Mucosa of rectum (tissue), 2 donors: Measurements from ENCODE around the gene BBX.
"Not testable (repeated sequence)": the region's sequence is repeated elsewhere in the genome, so short reads cannot be mapped to it uniquely, and the experiment has no call there.

Experiments
- H3K27ac ChIP-seq, 2 donors: one replicate each; pipeline ENCODE4 v1.7.0; 2013; ENCODE audit warnings: inconsistent platforms in 2 of 2, low read depth in 2 of 2, low read length in 2 of 2
- H3K27me3 ChIP-seq, 2 donors: one replicate each; pipeline ENCODE4 v1.7.0; 2013; ENCODE audit warnings: low read length in 2 of 2; ENCODE audit not compliant: control insufficient read depth in 2 of 2, insufficient read depth in 2 of 2
- H3K36me3 ChIP-seq, 2 donors: one replicate each; pipeline ENCODE4 v1.7.0; 2013; ENCODE audit warnings: low read length in 2 of 2; ENCODE audit not compliant: control insufficient read depth in 2 of 2, insufficient read depth in 2 of 2
- H3K4me1 ChIP-seq, 2 donors: one replicate each; pipeline ENCODE4 v1.7.0; 2013; ENCODE audit warnings: low read length in 2 of 2, mild to moderate bottlenecking in 1 of 2; ENCODE audit not compliant: control insufficient read depth in 2 of 2, insufficient read depth in 2 of 2
- H3K4me3 ChIP-seq, 2 donors: one replicate each; pipeline ENCODE4 v1.7.0; 2013; ENCODE audit warnings: low read length in 2 of 2
- H3K9ac ChIP-seq, 2 donors: one replicate each; pipeline ENCODE4 v1.7.0; 2013; ENCODE audit warnings: low read length in 2 of 2, low read depth in 1 of 2, mild to moderate bottlenecking in 1 of 2
- H3K9me3 ChIP-seq, 2 donors: one replicate each; pipeline ENCODE4 v1.7.0; 2013; ENCODE audit warnings: low read length in 2 of 2; ENCODE audit not compliant: control insufficient read depth in 2 of 2
- donor health status: healthy.
- donor health status: Normal muscosa, but diverticular disease.

Gene BBX

GRCh38 chr3:107835001-107835400 is 312.2 kb downstream of the BBX start:
- not testable (repeated sequence) for H3K27me3 ChIP-seq, H3K4me1 ChIP-seq, H3K27ac ChIP-seq, H3K36me3 ChIP-seq, H3K9me3 ChIP-seq, H3K4me3 ChIP-seq, H3K9ac ChIP-seq

DNA sequence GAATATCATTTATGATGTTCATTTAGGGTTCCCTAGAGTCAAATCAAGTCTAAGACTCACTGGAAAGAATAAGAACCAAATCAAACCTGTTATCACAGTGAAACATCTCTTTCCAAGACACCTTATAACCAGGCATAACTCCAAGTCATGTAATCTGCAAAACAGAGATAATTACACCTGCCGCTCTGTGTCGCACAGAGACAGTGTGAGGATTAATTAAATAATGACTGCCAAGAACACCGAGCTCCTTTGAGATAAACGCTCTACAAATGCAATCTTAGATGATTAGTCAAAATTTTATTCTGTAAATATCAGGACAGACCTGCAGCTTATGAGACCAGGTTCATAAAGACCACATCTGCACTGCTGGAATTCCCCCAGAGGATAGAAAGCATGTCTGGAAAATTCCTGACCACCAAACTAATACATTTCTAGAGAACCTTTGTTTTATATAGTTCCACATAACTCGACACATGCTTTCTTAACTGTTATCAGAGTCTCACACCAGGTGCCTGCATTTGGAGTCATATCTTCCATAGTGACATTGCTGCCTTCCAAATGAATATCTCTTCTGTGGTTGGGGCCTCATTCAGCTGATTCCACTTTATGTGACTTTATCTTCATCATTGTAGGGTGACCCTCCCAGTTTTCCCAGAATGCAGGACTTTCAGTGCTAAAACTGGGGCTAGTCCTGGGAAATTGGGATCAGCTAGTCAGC is 315.3 kb downstream of the BBX start:
- Histone ChIP-seq H3K9me3 (no peaks in the 10 kb centered on the region), H3K27me3 (no peaks in the 10 kb centered on the region), H3K36me3 (no peaks in the 10 kb centered on the region), H3K9ac (no peak overlapping the region), H3K4me1 (no peaks in the 10 kb centered on the region), H3K27ac (no peak overlapping the region), H3K4me3 (no peak overlapping the region)

- no peak overlapping the region for H3K9ac ChIP-seq
- no peaks in the 10 kb centered on the region for H3K4me1 ChIP-seq
- H3K36me3 ChIP-seq = no peaks in the 10 kb centered on the region
- H3K4me3 ChIP-seq = no peak overlapping the region
- H3K27ac ChIP-seq = no peak overlapping the region
- no peaks in the 10 kb centered on the region for H3K27me3 ChIP-seq
- H3K9me3 ChIP-seq = no peaks in the 10 kb centered on the region
Measured at GRCh38 chr3:107841831-107842230, 319.1 kb downstream of the BBX start.

DNA sequence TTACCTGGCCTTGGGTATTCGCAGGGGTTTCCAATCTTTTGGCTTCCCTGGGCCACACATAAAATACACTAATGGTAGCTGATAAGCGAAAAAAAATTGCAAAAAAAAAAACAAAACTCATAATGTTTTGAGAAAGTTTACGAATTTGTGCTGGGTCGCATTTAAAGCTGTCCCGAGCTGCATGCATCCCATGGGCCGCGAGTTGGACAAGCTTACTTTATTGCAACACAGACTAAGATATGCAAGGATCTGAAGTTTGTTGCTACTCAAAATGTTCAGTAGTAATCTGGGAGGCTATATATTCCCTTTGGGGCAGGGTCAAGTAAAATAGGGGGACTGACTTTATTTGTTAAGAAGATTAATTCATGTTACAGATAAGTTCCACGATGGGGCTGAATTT is 320.2 kb downstream of the BBX start:
- Histone ChIP-seq H3K4me1 (no peaks in the 10 kb centered on the region), H3K4me3 (no peak overlapping the region), H3K9ac (no peak overlapping the region), H3K27ac (no peak overlapping the region), H3K27me3 (no peaks in the 10 kb centered on the region), H3K9me3 (no peaks in the 10 kb centered on the region), H3K36me3 (no peaks in the 10 kb centered on the region)

GRCh38 chr3:107845380-107846278 is 322.9 kb downstream of the BBX start:
- no peaks in the 10 kb centered on the region for H3K36me3 ChIP-seq
- no peaks in the 10 kb centered on the region for H3K27me3 ChIP-seq
- H3K4me3 ChIP-seq = no peak overlapping the region
- no peak overlapping the region for H3K27ac ChIP-seq
- no peaks in the 10 kb centered on the region for H3K4me1 ChIP-seq
- no peaks in the 10 kb centered on the region for H3K9me3 ChIP-seq
- H3K9ac ChIP-seq = no peak overlapping the region

DNA sequence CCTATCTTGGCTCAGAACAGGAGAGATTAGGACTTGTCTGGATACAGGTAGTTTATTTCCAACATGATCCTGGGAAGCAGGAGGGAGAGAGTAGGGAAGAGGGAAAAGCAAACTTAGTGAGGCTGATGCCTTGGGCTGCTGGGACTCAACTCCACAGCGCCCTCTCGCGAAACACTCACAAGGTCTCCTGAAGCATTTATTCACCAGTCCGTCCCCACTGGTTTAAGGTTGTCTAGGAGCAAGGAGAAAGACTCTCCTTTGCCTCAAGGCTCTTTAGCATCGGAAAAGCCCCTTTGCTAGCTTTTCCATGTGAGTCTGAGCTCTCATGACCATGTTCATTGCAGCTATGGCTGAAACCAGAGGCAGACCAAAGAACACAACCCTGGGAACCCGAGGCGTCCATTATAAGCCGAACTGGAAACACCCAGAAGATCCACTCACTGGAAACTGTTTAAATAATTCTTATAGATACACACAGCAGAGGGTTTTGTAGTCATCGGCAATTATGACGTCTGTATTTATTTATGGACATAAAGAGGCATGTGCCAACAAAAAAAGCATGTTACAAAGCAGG is 323.6 kb downstream of the BBX start:
- Histone ChIP-seq H3K9me3 (no peaks in the 10 kb centered on the region), H3K4me3 (no peak overlapping the region), H3K4me1 (no peaks in the 10 kb centered on the region), H3K27ac (no peak overlapping the region), H3K27me3 (no peaks in the 10 kb centered on the region), H3K36me3 (no peaks in the 10 kb centered on the region), H3K9ac (no peak overlapping the region)

DNA sequence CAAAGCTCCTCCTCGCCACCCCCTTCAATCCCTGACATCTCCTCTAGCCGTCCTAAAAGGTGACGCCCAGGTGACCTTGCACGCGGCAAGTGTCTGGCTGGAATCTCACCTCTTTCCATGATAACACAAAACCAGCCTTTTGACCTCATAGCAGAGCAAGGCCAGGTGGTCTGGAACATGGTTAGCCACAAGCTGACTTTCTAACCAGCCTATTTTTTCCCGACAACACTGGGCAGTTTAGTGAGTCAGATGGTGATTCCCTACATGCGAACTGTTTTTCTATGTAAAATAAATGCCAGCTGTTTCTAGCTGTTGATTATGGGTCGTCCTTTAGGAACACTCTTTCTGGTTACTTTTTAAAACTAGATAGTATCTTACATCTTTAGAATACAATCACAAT is 325.0 kb downstream of the BBX start:
- H3K4me1 ChIP-seq = no peaks in the 10 kb centered on the region
- H3K9me3 ChIP-seq = no peaks in the 10 kb centered on the region
- no peaks in the 10 kb centered on the region for H3K27me3 ChIP-seq
- H3K9ac ChIP-seq = no peak overlapping the region
- no peak overlapping the region for H3K4me3 ChIP-seq
- no peak overlapping the region for H3K27ac ChIP-seq
- H3K36me3 ChIP-seq = no peaks in the 10 kb centered on the region

GRCh38 chr3:107848351-107848915 is 325.7 kb downstream of the BBX start:
- no peaks in the 10 kb centered on the region for H3K4me1 ChIP-seq
- H3K9ac ChIP-seq = no peak overlapping the region
- no peak overlapping the region for H3K4me3 ChIP-seq
- H3K27me3 ChIP-seq = no peaks in the 10 kb centered on the region
- no peak overlapping the region for H3K27ac ChIP-seq
- no peaks in the 10 kb centered on the region for H3K36me3 ChIP-seq
- H3K9me3 ChIP-seq = no peaks in the 10 kb centered on the region

- Histone ChIP-seq H3K9me3 (no peaks in the 10 kb centered on the region), H3K27me3 (no peaks in the 10 kb centered on the region), H3K4me1 (no peaks in the 10 kb centered on the region), H3K36me3 (no peaks in the 10 kb centered on the region), H3K27ac (no peak overlapping the region), H3K9ac (no peak overlapping the region), H3K4me3 (no peak overlapping the region)
Measured at GRCh38 chr3:107850681-107851080, 327.9 kb downstream of the BBX start.

DNA sequence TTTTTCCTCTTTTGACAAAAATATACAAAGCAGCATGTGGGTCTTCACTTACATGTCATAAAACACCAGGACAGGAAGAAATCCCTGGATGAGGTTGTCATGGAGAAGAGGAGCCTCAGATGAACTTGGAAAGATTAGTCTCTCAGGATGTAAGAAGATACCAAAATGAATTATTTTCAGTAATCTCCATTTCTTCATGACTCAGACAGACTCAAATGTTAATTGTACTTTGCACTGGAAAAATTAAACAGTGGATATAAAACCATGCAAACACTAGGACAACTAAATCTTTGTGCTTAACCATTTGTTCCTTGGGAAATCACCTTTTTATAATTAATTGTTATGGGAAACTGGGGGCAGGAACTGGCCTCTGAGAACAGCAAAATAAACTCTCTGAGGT is 331.1 kb downstream of the BBX start:
- Histone ChIP-seq H3K4me1 (no peaks in the 10 kb centered on the region), H3K36me3 (no peaks in the 10 kb centered on the region), H3K9me3 (no peaks in the 10 kb centered on the region), H3K27me3 (no peaks in the 10 kb centered on the region), H3K4me3 (no peak overlapping the region), H3K27ac (no peak overlapping the region), H3K9ac (no peak overlapping the region)
